ENCODE results near the gene MISP.

DNA sequence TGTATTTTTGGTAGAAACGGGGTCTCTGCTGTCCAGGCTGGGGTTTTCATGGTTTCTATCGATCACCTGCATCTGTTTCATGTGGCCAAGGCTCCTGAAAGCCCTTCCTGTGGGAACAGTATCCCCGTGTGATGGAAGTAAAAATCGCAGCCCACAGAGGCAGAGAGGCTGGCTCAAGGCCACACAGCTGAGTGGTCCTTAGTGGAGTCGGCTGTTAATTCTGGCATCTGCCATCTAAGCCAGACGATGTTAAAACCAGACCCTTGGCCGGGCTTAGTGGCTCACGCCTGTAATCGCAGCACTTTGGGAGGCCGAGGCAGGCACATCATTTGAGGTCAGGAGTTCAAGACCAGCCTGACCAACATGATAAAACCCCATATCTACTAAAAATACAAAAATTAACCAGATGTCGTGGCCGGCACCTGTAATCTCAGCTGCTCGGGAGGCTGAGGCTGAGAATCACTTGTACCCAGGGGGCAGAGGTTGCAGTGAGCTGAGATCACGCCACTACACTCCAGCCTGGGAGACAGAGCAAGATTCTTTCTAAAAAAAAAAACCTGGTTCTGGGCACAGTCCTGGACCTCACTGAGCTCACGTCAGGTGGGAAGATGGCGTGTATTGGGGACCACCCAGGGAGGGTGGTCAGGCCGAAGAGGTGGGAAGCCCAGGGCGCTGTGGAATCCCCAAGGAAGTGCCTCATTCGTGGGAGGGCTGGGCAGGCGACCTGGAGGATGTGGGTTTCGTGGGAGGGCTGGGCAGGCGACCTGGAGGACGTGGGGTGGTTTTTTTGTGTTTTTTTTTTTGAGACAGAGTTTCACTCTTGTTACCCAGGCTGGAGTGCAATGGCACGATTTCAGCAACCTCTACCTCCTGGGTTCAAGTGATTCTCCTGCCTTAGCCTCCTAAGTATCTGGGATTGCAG, 18.5 kb upstream of the MISP start:
- TF ChIP-seq, protein P1, sequence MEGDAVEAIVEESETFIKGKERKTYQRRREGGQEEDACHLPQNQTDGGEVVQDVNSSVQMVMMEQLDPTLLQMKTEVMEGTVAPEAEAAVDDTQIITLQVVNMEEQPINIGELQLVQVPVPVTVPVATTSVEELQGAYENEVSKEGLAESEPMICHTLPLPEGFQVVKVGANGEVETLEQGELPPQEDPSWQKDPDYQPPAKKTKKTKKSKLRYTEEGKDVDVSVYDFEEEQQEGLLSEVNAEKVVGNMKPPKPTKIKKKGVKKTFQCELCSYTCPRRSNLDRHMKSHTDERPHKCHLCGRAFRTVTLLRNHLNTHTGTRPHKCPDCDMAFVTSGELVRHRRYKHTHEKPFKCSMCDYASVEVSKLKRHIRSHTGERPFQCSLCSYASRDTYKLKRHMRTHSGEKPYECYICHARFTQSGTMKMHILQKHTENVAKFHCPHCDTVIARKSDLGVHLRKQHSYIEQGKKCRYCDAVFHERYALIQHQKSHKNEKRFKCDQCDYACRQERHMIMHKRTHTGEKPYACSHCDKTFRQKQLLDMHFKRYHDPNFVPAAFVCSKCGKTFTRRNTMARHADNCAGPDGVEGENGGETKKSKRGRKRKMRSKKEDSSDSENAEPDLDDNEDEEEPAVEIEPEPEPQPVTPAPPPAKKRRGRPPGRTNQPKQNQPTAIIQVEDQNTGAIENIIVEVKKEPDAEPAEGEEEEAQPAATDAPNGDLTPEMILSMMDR (IDR thresholded peaks at IDR 0.05; ENCODE audit: low read length): no peak
- TF ChIP-seq EZH2 (IDR thresholded peaks at IDR 0.05; ENCODE audit: borderline replicate concordance, low read length): no peak

All from OCI-LY1 (cell line).